Hepatocyte (in vitro differentiated cells): ENCODE results near the gene RAN.
"Not testable (repeated sequence)": the region's sequence is repeated elsewhere in the genome, so short reads cannot be mapped to it uniquely, and the experiment has no call there.

ENCODE experiments used
- EZH2 ChIP-seq: fragments of 200-600 bp; sonication (generic); IDR thresholded peaks from 2 replicates; pipeline ENCODE4 v1.6.1; 2016; ENCODE audit warnings: antibody characterized with exemption, mild to moderate bottlenecking, borderline replicate concordance
- TF ChIP-seq, protein P1 (sequence below): fragments of 200-600 bp; sonication (generic); IDR thresholded peaks from 2 replicates; pipeline ENCODE4 v1.5.1; 2016; ENCODE audit warnings: antibody characterized with exemption, mild to moderate bottlenecking; ENCODE audit not compliant: poor library complexity

DNA sequence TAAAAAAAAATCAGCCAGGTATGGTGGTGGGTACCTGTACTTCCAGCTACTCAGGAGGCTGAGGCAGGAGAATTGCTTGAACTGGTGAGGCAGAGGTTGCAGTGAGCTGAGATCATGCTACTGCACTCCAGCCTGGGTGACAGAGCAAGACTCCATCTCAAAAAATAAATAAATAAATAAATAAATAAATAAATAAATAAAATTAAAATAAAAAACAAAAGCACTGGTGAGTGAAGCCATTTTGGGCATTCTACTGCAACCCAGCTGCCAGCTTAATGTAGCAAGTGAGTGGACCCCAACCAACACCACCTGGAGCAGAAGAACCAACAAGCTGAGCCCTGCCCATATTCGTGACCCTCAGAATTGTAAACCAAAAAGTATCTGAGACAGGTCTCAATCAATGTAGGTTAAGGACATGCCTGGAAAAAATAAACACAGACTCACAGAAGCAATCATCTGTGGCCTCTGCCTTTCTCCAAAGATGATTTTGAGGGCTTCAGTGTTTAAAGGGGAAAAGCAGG is 23.0 kb upstream of the RAN start:
- TF ChIP-seq, protein P1, sequence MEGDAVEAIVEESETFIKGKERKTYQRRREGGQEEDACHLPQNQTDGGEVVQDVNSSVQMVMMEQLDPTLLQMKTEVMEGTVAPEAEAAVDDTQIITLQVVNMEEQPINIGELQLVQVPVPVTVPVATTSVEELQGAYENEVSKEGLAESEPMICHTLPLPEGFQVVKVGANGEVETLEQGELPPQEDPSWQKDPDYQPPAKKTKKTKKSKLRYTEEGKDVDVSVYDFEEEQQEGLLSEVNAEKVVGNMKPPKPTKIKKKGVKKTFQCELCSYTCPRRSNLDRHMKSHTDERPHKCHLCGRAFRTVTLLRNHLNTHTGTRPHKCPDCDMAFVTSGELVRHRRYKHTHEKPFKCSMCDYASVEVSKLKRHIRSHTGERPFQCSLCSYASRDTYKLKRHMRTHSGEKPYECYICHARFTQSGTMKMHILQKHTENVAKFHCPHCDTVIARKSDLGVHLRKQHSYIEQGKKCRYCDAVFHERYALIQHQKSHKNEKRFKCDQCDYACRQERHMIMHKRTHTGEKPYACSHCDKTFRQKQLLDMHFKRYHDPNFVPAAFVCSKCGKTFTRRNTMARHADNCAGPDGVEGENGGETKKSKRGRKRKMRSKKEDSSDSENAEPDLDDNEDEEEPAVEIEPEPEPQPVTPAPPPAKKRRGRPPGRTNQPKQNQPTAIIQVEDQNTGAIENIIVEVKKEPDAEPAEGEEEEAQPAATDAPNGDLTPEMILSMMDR: not testable (repeated sequence)
- not testable (repeated sequence) for TF ChIP-seq EZH2
